Measurements from ENCODE around the gene RIMS4. TPM values are rescaled to one million over a fixed set of nuclear protein-coding genes. Genes with fewer than 3 reads are reported as not detected.
A peak's percentile ranks its signal among the peaks of the same experiment; 100 is the strongest.

RIMS4 gene
- total and polyA plus RNA-seq, 2 of the 8 experiments (the other 6 are each of a cell fraction or from before 2014, with no cell fraction given), result 13.3 to 44.2 TPM

- Histone ChIP-seq H4K20me1 (replicated peaks in 1 of 2; ENCODE audit: control insufficient read depth in 1 of 2, insufficient read depth in 2 of 2, low read length in 2 of 2) (no peaks in the 10 kb centered on the region), H3K79me1 (ENCODE audit: low read depth, low read length) (no peaks in the 10 kb centered on the region), H3K23ac (ENCODE audit: insufficient read length) (no peak overlapping the region), H2BK15ac (ENCODE audit: low read length) (no peak overlapping the region), H3K4me2 (ENCODE audit: insufficient read depth in 1 of 2, low read depth in 2 of 2, low read length in 2 of 2) (no peak overlapping the region), H3K36me3 (ENCODE audit: control insufficient read depth in 2 of 4, insufficient read depth in 4 of 4, low read length in 3 of 4) (no peaks in the 10 kb centered on the region), H3K4ac (replicated peaks; ENCODE audit: insufficient read length, low read depth, low read length) (peak overlapping the region; percentile 49), H3K9me3 (ENCODE audit: insufficient read depth in 2 of 2, low read depth in 1 of 2, low read length in 1 of 2) (no peaks in the 10 kb centered on the region), H3K9ac (replicated peaks in 1 of 4; ENCODE audit: extremely low read depth in 1 of 4, low read depth in 3 of 4, low read length in 3 of 4) (no peak overlapping the region), H3K27ac (ENCODE audit: low read depth, low read length) (no peak overlapping the region), H3K23me2 (ENCODE audit: low read depth, low read length) (no peaks in the 10 kb centered on the region; the same call in 1 of the 2 replicates), H4K91ac (replicated peaks; ENCODE audit: insufficient read length, low read length) (no peak overlapping the region), H4K5ac (ENCODE audit: insufficient read length, low read depth, low read length) (no peak overlapping the region), H3K14ac (ENCODE audit: insufficient read length) (no peak overlapping the region), H2BK20ac (ENCODE audit: low read length) (no peak overlapping the region), H4K8ac (ENCODE audit: extremely low read depth, insufficient read depth, low read length) (no peak overlapping the region), H2AK5ac (ENCODE audit: low read depth, low read length) (no peak overlapping the region), H3K4me3 (ENCODE audit: extremely low read depth in 1 of 4, insufficient read depth in 2 of 4, low read depth in 3 of 4, low read length in 4 of 4) (no peak overlapping the region), H2BK5ac (ENCODE audit: low read depth, low read length) (no peak overlapping the region), H3K18ac (ENCODE audit: extremely low read depth, low read length) (no peak overlapping the region), H2BK12ac (ENCODE audit: low read depth, low read length) (no peak overlapping the region), H2AFZ (ENCODE audit: low read length) (0 out of 2 replicates have a peak overlapping the region, but pooled peaks have one; percentile 66), H2BK120ac (replicated peaks; ENCODE audit: low read depth, low read length) (no peak overlapping the region), H3K56ac (replicated peaks; ENCODE audit: insufficient read length, low read depth, low read length) (no peak overlapping the region), H3K79me2 (ENCODE audit: control insufficient read depth in 1 of 2, insufficient read depth in 2 of 2, low read length in 2 of 2) (no peaks in the 10 kb centered on the region), H3K4me1 (replicated peaks in 1 of 4; ENCODE audit: control insufficient read depth in 3 of 4, insufficient read depth in 4 of 4, low read length in 3 of 4) (no peaks in the 10 kb centered on the region; a peak in 3 of 7 replicates), H3K27me3 (replicated peaks in 1 of 4; ENCODE audit: control insufficient read depth in 3 of 4, extremely low read depth in 1 of 4, insufficient read depth in 3 of 4, low read length in 3 of 4) (no peaks in the 10 kb centered on the region)
- no peak for TF ChIP-seq SRF (IDR thresholded peaks at IDR 0.05; ENCODE audit: low read depth, low read length)
- ChIA-PET POLR2A (ENCODE audit: partially characterized antibody) (interaction anchor here (1.5 kb wide), 1 partner anchor 11 kb away, joined by 3 read pairs; no protein-coding TSS in a partner anchor), CTCF (ENCODE audit: partially characterized antibody) (interaction anchor here (0.5 to 3.6 kb wide), 9 partner anchors 8 to 104 kb away, joined by 3 to 13 read pairs (median 5); no protein-coding TSS in a partner anchor)
- WGBS, 2 experiments (ENCODE audit: extremely low coverage in 1 of 2, insufficient coverage in 1 of 2, insufficient read length in 1 of 2, insufficient replicate concordance in 2 of 2, low coverage in 1 of 2, low lambda C conversion rate in 2 of 2, missing lambda C conversion rate in 1 of 2), result 91% methylated on average over 8 of the region's 9 CpGs; no CpG with 5 or more reads in 1 of the 2 experiments
- DNase-seq (ENCODE audit: low read depth in 1 of 2, low spot score in 2 of 2), result no peak
- no peak for FAIRE-seq
Measured at GRCh38 chr20:44709797-44710196, 100.5 kb downstream of the RIMS4 start.

Data from H1 (cell line).